CD4-positive, alpha-beta T cell treated with Interleukin-6 for 4 hours (primary cell): Measurements from ENCODE around the gene MRPL20.
"Not testable (repeated sequence)": the region's sequence is repeated elsewhere in the genome, so short reads cannot be mapped to it uniquely, and the experiment has no call there.

Experiments used
- DNase-seq: peaks from one replicate; pipeline ENCODE4 v3.0.0-alpha.2; 2020; ENCODE audit warnings: mixed read lengths

MRPL20 gene

DNA sequence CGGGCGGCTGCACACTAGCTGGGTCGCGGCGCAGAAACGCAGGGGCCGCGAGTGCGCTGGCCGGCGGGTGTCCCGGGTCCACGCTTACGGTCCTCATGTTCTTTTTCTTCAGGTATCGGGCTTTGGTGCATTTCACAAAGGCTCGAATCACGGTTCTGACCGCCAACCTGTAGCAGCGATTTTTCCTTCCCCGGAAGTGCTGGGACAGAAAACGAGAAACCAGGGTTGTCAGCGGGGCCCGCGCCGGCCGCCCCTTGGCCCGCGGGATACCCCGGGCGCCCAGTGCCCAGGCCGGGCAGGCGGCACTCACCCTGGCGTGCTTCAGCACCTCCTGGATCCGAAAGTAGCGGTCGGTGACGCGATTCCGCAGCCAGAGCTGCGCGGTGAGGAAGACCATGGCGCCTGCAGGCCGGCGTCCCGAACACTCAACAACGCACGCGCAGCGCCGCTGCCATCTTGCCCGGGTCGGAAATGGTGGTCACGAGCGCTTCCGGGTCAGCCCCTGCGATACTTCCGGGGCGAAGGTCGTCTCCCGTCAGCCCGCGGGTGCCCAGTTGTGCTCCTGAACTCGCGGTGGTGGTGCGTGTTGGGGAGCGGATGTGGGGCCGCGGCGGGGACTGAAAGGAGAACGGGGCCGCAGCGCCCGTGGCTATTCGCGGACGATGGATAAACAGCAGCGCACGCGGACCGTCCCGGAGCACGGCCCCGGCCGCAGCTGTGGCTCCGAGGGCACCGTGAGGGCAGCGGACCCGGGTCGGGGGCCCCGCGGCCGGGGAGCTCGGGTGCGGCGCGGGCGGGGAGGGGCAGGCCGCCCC lies at the start of gene MRPL20:
Gene MRPL20, minus strand, starts transcription at position 473 of the 815 bp plus-strand sequence. Its CDS starts 76 bp downstream, at position 397.
- DNase-seq, result peak; percentile 96

DNA sequence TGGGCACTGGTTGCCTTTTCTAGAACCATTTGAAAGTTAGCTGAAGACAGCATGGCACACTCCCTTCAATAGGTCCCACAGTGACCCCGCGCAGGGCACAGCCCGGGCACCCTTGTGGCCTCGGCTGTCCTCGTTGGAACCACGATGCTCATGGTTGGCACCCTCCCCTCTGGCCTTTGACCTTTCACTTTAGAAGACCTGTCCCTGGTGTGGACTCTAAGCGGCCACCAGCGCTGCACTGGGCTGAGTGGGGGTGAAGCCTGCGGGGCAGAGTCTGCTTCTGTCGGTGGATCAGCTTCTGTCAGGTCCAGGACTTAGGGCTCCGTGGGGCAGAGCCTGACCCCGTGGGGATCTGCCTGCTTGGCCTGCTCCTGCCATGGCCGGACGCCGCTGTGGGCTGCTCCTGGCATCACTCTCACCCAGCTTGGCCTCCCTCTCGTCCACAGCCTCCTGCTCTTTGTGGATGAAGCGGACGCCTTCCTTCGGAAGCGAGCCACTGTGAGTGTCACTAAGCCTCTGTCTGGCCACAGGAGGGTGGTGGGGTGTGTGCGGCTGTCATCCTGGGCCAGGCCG lies 49.7 kb upstream of the MRPL20 start:
- DNase-seq, result not testable (repeated sequence)

DNA sequence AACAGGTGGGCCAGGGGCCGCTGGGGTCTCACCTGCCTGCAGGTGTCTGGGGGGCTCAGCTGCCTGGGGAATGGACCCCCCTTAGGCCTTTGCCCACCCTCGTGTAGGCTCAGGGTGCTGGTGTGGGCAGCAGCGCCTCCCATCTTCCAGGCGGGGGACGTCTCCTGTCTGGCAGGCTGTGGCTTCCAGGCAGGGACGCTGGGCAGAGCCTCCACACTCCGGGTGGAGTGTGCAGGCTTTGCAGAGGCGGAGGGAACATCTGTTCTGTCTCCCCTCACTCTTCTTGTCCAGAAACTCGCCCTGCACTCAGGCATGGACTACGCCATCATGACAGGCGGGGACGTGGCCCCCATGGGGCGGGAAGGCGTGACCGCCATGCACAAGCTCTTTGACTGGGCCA lies 48.8 kb upstream of the MRPL20 start:
- not testable (repeated sequence) for DNase-seq

DNA sequence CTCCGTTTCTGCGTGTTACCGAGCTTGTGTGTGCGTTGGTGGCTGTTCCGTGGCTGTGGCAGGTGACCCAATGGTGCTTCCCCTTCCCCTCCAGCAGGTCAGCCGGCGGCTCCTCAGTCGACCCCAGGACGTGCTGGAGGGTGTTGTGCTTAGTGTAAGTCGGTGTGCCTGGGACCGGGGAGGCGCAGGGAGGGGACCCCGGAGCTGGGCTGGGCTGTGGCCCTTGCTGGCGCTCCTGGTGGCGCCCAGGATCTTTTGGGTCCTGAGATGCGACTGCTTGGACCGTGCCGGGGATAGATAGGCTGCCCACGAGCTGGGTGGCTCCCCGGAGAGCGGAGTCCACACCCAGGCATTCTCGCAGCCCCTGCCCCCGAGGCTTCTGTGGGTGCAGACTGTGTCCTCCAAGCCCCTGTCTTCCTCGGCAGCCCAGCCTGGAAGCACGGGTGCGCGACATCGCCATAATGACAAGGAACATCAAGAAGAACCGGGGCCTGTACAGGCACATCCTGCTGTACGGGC lies 48.3 kb upstream of the MRPL20 start:
- no peak for DNase-seq

DNA sequence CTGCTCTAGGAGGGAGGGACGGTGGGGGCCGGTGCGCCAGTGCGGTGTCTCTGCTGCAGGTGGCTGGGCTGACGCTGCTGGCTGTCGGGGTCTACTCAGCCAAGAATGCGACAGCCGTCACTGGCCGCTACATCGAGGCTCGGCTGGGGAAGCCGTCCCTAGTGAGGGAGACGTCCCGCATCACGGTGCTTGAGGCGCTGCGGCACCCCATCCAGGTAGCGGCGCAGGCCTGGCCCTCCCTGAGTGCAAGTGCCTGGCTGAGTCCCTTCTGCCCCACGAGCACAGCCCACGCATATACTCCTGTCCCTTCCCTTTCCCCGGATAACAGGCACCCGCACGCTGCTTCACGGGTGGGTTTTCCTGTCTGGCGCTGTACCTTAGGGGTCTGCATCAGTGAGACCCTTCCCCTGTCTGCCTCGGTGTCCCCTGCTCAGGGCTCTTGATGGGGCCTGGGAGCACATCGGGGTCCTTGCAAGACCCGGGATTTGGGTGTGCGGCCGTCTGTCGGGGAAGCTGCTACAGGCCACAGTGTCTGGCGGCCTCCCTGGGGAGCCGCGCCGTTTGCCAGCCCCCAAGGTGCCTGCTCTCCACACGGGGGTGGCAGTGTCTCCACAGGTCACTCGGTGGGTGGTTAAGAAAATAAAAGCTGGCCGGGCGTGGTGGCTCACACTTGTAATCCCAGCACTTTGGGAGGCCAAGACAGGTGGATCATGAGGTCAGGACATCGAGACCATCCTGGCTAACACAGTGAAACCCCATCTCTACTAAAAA lies 47.4 kb upstream of the MRPL20 start:
- not testable (repeated sequence) for DNase-seq

DNA sequence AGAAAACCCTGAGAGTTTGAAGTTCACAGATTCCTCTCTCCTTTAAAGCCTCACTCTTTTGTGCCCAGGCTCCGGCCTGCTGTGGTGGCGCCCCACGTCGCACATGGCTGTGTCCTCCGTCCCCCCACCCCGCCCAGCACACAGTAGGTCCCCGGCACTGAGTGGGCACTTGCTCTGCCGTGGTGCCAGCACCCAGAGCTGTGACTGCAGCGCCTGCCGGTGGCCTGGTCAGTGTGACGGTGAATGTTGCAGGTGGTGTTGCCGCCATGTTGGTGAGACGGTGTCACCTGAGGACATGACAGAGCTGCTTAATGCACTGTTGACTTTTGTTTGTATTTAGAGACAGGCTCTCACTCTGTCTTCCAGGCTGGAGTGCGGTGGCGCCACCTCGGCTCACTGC lies 45.8 kb upstream of the MRPL20 start:
- no peak for DNase-seq

DNA sequence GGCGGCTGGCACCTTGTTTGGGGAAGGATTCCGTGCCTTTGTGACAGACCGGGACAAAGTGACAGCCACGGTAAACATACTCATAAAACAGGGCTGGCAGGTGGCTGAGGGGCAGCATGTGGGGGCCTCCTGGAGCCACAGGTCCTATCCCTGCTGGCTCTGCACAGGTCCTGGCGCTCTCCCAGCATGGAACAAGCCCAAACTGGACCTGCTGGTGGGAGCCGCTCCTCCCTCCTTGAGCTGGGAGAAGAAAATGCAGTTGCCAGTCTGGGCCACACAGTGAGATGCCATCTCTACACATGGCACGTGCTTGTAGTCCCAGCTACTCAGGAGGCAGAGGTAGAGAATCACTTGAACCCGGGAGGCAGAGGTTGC lies 45.3 kb upstream of the MRPL20 start:
- DNase-seq, result not testable (repeated sequence)

DNA sequence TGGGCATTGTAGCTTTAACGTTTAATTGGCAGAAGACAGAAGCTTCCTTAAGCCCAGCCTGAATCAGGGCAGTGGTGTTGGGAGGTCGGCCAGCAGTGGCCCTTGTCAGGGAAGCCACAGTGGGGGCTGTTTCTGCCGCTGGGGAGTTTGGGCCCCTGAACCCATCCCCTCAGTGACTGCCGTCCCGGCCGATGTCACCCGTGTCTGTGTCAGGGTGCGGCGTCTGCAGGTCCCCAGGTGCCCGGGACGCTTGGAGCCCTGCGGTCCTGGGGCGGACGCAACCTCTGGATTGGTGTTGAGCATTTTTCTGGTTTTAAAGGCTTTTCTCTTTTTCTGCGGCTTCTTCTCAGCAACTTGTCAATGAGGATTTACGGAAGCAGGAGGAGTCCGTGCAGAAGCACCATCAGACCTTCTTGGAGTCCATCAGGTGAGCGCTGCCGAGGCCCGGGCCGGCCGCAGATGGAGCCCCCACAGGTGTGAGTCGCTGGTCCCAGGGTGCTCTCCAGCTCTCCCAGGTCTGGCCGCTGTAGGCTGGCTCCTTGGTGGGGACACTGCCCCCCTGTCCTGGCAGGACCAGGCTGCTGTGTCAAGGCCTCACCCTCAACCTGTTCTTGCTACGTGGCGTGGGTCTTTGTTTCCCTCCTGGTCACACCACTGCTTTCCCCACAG lies 44.7 kb upstream of the MRPL20 start:
- DNase-seq, result no peak

DNA sequence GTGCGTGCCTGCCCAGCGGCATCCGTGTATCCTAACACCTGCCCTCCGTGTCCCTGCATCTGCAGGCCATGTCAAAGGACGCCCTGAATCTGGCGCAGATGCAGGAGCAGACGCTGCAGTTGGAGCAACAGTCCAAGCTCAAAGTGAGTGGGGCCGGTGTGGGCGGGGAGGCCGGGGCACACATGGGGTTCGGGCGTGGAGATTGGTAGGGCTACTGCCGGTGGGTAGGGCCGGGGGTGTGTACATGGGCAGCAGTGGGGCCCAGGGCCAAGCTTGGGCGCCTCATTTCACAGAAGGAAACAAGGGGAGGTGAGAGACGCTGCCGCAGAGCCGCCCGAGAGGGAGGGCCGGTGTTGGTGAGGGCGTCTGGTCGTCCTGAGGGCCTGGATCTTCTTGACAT lies 43.5 kb upstream of the MRPL20 start:
- not testable (repeated sequence) for DNase-seq

DNA sequence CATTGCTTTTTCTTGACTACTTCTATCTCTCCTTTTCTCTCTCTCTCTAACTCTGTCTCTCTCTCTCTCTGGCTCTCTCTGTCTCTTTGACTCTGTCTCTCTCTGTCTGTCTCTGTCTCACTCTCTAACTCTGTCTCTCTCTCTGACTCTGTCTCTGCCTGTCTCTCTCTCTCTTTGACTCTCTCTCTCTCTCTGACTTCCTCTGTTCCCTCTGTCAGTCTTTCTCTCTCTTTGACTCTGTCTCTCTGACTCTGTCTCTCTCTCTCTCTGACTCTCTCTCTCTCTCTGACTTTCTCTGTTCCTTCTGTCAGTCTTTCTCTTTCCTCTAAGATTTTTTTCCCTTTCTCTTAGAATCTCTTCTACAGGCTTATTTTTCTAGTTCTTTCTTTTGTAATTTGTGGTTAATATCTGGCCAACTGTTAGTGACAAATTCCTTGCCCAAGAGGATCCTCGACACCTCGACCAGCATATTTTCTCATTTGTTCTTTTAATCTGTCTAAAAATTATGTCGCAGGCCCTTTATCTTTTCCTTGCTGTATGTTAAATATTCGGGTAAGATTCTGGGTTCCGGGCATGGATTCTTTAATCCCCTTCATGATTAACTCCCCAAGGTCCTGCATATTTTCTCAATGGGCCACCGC lies 42.1 kb upstream of the MRPL20 start, which contains the start of gene ATAD3C:
Gene ATAD3C, plus strand, starts transcription at position 591 of the 641 bp plus-strand sequence. CDS start 995 bp downstream, outside the sequence.
- no peak for DNase-seq

DNA sequence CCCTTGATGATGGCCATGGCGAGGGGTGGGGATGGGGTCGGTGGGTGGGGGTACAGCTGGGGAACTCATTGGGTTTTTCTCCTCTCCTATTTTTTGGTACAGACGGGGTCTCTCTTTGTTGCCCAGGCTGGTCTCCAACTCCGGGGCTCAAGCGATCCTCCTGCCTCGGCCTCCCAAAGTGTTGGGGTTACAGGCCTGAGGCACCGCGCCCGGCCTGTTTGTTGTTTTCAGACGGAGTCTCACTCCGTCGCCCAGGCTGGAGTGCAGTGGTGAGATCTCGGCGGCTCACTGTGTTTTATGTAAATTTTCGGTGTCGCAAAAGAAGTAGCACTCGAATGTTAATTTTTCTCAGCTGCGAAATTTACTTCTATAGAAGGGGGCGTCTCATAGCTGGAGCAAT lies 39.5 kb upstream of the MRPL20 start:
- not testable (repeated sequence) for DNase-seq

DNA sequence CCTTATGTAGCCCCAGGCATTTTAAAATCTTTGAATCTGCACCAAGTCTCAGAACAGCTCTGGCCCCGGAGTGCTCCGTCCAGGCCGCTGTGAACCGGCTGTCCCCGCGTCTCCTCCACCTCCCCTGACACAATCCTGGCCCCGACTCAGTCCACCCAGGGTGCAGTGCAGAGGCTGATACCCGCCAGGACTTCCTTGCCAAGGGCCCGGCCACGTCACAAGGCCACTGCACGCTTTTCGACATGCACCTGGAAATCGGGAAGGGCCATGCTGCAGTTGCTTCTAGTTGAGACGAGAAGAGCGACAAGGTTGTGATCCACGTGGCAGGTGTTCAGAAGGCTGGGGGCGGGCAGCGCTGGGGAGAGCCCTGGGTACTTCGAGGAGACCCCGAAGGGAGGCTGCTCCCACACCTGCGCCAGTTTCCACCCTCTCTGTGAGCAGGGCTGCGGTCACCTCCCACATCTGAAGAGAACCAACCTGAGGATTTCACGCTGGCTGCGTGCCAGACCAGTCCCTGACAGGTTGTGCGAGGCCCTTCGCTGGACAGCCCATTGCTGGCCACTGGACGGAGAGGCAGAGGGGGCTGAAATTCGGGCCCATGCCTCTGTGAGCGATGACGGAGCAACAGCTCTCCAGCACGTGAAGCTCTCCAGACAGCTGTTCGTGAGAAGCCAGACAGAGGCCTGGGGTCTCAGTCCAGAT lies 35.1 kb upstream of the MRPL20 start:
- no peak for DNase-seq

DNA sequence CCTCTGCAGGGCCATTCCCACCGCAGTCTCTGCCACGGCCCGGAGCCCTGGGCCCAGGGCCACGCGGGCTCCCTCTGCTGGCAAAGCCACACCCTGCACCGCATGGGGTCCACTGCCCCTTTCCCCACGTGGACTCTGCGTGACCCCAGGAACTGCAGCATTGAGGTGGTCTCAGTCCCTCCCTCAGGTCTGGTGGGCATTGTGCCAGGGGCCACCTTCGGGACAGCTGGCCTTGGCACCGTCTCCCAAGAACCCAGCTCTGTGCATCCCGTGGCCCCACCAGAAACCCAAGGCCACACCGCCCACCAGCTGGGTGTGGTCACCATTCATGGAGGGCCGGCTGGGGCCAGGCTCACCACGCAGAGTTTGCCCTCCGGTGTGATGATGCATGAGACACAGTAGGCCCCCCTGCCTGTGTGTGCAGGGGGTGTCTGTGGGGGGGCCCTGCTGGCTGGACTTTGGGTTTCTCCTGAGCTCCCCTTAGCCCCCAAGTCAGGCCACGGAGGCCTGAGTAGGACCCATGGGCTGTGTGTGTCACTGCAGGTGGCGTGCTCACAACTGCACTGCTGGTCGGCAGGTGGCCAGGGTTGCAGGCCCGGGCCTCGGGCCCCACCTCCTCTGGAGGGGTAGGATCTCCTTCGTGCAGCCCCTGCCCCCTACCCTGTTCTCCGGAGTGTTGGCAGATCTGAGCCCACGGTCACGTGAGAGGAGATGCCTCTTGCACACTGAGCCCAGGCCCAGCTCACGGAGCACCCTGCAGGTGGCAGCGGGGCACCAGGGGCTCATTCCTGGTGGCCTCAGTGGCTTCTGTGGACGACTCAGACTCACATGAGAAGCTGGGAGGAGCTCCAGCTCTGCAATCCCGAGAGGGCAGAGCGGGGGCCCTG lies 34.2 kb upstream of the MRPL20 start:
- peak; percentile 69 for DNase-seq

DNA sequence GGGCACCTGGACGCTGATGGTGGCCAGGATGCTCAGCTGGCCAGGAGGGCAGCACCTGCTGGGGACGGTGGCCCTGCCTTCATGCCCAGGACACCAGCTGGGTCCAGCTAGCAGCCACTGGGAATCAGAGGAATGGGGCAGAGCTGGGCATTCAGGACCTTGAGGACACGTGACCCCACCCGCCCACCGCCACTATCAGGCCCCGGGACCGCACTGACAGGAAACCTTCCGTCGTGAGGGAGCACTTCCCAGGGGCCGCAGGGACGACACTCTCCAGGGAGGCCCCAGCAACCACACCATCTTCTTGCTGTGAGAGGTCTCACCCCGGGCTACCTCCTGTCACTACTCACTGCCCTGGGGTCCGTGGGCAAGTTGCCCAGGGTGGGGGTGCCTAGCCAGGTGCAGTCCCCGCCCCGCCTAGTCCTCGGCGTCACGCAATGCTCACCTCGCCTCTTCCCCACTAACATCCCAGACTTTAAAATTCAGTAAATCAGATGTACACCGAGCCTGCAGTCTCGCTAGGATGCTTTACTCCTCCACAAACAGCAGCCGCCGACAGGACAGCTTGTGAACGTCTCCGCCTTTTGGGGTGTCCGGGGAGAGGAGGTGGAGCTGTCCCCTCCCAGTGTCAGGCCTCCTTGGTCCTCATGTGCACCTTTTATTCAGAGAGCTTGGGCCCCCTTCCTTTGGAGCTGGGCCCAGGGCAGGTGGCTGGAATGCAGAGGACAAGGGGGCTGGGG lies 33.3 kb upstream of the MRPL20 start:
- DNase-seq, result no peak

DNA sequence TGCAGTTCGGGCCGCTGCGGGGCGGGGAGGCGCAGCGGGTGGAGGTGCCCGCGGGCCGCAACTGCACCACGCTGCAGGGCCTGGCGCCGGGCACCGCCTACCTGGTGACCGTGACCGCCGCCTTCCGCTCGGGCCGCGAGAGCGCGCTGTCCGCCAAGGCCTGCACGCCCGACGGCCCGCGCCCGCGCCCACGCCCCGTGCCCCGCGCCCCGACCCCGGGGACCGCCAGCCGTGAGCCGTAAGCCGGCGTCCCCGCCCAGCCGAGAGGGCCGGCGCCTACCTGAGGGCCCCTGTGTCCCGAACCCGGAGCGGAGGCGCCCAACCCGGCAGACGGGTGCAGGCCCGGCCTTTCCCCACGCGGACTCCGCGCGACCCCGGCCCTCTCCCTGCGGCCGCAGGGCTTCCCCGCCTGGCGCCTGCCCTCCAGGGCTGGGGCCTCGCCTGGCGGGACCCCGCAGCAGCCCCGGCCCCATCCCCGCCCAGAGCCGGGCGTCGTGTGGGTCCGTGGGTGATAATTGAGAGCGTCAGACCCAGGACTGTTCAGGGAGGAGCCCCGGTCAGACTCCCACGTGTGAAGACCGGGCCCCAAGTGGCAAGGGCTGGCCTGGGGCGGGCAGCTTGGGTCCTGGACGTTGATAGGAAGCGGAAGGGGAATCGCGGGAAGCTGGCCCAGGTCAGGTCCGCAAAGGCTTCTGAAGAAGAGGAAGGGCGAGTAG lies 32.6 kb upstream of the MRPL20 start:
- no peak for DNase-seq

DNA sequence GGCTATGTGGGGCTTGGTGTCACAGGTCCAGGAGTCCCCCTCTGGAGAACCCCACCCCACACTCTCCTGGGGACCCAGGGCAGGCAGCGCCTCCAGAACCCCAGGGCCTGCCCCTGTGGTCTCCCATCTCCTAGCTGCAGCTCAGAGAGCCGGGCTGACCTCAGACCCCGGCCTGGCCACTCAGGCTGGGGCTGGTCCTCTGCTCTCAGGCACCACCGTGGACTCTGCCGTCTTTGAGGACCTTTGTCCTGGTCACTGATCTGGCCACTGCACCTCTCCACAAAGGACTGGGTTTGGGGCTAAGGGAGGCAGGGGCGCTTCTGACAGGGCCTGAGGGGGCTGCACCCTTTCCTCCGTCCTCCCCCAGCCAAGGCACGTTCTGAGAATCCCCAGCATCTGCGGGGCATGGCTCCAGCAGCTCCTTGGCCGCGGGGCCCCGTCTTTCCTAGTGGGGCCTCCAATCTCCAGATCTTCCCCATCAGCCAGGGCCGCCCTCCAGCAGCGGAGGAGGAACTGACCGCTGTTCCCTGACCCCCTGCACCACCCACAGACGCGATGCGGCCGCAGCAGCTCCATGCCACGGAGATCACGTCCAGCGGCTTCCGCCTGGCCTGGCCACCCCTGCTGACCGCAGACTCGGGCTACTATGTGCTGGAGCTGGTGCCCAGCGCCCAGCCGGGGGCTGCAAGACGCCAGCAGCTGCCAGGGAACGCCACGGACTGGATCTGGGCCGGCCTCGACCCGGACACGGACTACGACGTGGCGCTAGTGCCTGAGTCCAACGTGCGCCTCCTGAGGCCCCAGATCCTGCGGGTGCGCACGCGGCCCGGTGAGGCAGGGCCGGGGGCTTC lies 31.7 kb upstream of the MRPL20 start:
- no peak for DNase-seq

DNA sequence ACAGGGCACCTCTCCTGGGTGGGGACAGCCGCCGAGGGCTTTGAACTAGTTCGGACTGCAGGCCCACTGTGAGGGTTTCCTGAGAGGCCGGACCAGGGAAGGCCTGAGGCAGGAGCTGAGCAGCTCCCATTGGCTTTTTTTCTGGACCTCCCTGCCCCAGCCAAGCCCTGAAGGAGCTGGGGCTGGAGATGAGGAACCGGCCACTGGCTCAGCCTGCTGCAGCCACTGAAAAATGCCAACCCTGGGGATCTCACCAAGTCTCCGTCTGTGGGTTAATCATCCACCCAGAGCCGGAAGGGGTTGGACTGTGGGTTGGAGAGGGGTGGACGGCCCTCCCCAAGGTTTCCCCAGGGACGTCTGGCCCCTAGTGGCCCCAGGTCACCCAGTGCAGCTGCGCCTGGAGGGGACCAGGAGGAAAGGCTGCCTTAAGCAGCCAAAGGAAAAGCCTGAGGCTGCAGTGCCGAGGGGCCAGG lies 30.8 kb upstream of the MRPL20 start:
- DNase-seq, result no peak
